Stimulated activated CD4-positive, alpha-beta T cell treated with anti-CD3 and anti-CD28 coated beads, Interleukin-1b, Interleukin-23, amount 100 ng/mL, for 1 hour (primary cell): ENCODE results near the gene CRNN.

Experiments
- DNase-seq, 2 donors: peaks; one replicate each; pipeline ENCODE4 v3.0.0-alpha.2; 2020; ENCODE audit warnings: low read depth in 2 of 2

The CRNN gene

DNA sequence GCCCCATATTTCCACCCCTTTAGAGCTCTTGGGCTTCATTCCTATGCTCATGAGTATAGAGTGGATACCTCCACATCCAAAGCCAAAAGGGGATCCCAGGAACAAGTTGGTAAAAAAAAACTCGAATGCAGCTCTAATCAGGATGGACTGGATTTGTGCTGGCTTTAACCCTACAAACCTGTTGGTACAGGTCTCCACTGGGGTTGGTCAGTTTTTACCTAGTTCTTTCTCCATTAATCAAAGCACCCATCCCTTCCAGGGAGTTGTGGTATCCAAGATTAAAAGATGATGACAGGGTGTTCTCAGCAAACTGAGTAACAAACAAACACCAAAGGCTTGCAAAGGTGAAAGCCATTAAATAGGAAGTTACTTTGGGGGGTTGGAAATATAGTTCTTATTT is 5.9 kb upstream of the CRNN start:
- DNase-seq, result no peak

DNA sequence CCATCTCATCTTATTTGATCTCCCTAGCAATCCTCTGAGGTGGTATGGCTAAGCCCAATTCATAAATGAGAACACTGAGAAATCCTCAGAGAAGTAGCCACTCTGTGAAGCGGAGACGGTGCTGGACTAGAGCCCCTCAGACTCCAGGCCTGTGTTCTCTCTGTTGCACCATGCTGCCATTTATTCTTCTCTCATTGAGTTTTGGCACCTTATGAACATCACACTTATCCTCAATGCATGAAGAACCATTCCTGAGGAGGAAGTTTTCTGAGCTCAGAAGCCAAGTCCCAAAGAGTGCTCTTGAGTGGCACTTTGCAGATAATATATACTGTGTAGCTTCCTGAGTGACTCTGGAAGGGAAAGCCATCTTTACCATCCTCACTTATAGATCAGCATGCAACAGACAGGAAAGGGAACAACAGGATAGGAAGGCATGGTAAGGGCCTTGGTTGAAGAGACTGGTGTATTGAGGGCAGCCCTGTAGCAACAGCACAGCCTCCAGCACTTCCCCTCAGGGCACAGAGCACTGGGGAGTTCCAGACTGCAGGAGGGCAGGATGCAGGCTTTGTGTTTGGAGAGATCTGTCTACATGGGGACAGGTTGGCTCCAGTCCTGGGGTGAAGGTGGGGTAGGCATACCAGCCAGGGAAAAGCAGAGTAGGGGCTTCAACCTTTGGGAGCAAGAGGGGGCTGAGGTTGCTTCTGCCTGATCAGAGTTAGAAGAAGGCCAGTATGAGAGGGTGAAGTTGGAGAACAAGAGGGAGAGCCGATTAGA is 1.6 kb upstream of the CRNN start:
- no peak for DNase-seq

- no peak for DNase-seq
These were observed 1.3 kb downstream of the CRNN start for GRCh38 chr1:152412756-152413155.

DNA sequence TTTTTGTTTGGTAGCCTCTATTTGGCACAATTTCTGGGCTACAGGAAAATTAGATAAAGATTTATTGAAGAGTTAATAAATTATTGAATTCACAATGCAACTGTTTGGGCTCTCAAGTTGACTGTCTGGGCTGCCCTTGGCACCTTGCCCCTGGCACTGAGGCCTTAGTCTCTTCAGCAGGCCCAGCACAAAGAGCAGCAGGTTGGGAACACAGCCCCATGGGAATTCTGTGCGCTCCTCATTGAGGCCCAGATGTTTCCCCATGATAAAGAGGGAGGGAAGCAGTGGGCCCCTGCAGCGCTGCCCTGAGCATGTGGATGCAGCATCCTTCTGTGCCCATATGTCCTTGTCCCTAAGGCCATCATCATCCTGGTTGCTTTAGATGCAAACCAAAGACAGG is 2.9 kb downstream of the CRNN start:
- no peak for DNase-seq

DNA sequence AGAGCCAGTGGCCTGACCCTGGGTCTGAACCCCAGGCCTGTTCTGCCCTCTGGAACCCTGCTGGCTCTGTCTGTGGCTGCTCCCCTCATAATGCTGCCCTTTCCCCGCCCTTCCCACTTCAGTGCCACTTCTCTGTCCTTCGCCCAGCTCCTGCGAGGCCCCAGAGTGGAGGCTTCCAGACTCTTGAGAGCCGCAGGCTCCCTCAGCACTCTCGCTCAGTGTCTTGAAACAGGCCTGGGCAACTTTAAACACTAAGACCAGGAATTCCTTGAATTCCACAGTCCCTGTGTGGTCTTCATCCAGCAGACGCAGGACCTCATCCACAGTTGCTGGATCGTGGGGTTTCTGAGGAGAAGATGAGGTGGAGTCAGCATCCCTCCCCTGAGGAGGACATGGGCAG is 3.5 kb downstream of the CRNN start:
- no peak for DNase-seq

DNA sequence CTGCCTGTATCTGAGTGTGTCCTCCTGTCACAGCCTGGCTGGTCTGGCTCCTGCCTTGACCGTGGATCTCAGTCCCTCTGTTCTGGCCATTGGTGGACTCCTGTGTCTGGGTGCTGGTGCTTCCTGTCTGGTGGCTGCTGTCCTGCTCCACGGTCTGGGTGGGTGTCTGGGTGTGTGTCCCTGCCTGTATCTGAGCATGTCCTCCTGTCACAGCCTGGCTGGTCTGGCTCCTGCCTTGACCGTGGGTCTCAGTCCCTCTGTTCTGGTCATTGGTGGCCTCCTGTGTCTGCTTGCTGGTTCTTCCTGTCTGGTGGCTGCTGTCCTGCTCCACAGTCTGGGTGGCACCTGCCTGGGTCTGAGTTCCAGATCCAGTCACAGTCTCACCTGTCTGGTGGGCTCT is 4.0 kb downstream of the CRNN start:
- no peak for DNase-seq

- DNase-seq, result no peak
These were observed 5.4 kb downstream of the CRNN start for GRCh38 chr1:152408664-152409063.

DNA sequence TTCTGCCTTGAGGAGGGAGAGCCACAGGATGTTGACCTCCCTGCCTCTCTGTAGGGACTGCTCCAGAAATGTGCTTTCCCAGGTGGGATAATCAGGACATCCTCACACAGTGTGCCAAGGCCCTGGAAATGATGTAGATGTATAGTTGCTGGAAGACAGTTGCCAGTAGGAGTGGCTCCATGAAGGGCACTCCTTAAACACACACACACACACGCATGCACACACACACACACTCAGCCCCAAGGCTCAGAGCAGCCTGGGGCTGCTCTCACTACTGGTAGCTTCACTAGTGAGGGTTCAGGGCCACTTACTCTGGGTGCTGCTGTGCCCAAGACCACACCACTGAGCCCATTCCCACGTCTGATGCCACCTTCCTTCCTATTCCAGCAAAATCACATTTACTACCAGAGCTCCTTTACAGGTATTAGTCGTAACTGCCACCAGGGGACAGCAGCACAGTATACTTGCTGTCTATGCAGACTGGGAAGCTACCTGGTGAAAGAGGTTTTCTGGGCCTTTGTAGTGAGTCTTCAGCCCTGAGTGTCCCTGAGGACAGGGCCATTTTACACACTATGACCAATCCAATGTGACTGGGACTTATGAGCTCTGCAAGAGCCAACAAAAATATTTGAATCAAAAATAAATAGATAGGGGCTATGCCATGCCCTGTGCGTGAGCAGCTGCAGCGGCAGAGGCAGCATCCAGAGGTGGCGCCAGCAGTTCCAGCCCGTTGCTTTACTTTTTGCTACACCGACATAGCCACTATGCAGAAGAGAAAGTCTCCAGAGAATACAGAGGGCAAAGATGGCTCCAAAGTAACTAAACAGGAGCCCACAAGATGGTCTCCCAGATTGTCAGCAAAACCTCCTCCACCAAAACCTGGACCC is 15.0 kb downstream of the CRNN start:
- no peak for DNase-seq

DNA sequence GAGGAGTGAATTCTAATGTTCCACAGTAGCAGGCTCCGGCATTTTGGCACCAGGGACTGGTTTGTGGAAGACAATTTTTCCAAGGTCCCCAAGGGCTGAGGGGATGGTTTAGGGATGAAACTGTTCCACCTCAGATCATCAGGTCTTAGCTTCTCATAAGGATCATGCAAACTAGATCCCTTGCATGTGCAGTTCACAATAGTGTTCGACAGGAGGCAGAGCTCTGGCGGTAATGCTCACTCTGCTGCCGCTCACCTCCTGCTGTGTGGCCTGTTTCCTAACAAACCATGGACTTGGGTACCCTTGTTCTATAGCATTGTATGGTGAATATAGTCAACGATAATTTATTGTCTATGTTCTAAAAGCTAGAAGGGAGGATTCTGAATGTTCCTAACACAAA is 16.6 kb downstream of the CRNN start:
- DNase-seq, result no peak

DNA sequence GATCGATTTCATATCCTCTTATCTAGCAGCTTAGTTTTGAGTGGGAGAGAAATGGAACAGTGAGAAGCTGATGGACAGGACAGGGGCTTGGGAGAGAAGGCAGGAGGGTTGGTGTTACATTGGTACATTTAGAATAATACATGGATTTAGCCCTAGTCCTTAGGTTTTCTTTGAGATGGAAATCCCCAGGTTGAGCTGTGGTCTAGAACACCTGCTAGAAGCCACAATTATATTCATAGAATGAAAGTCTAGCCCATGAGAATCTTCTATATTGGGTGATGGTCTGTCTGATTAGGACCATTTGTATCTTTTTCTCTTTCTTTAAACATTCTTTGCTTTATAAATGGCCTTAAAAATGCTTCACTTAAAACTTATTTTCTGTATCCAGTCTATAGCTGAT is 19.9 kb downstream of the CRNN start:
- DNase-seq, result no peak

GRCh38 chr1:152392909-152393308 is 21.2 kb downstream of the CRNN start:
- DNase-seq, result no peak

GRCh38 chr1:152388889-152389288 is 25.2 kb downstream of the CRNN start:
- DNase-seq, result no peak

GRCh38 chr1:152386940-152387339 is 27.1 kb downstream of the CRNN start:
- no peak for DNase-seq

GRCh38 chr1:152380932-152381331 is 33.1 kb downstream of the CRNN start:
- no peak for DNase-seq

- no peak for DNase-seq
These were observed 39.6 kb downstream of the CRNN start for GRCh38 chr1:152374451-152374850.

- no peak for DNase-seq
These were observed 41.4 kb downstream of the CRNN start for GRCh38 chr1:152372672-152373071.

DNA sequence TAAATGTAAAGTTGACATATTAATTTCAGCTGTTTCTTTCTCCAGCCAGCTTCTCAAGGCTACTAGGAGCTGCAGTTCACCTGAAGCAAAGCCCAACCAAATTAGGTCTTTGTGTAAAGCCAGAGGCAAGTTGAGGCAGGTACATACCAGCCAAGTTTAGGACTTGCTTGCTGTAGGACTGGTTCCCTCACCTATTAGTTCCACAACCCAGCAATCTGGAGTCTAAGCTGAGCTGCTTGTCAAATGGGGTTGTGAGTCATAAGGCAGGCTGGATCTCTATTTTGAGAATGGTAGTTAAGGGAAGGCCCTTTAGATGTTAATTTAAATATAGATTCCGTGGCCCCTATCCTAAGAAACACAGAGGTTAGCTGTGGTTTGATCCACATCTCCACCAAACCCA is 46.6 kb downstream of the CRNN start:
- DNase-seq, result no peak

DNA sequence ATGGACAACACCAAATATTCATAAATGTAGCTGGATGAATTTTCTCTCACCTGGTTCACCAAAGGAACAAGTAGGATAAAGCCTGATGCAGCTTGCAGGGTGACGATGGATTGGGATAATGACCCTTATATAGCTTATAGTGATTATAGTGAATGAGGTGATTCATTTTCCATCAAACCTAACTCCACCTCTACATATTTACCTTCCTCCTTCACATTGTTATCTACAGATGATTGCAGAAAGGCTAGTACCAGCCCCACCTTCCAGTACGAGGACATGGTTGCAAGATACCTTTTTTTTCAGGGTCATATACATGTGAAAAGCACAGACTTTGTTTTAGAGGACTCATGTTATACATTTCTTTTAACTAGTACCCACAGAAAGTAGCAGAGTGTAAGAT is 54.2 kb downstream of the CRNN start, which contains the start of gene FLG2:
Gene FLG2, minus strand, starts transcription at position 101 of the 400 bp plus-strand sequence. CDS start 1,122 bp downstream, outside the sequence.
- no peak for DNase-seq
